Measurements from ENCODE around the gene KCNQ4.

The KCNQ4 gene

GRCh38 chr1:40820251-40820797, 36.7 kb downstream of the KCNQ4 start:
- no peak for DNase-seq (ENCODE audit: low read depth)

- DNase-seq (ENCODE audit: low read depth): no peak
Measured at GRCh38 chr1:40820911-40821693, 37.5 kb downstream of the KCNQ4 start.

GRCh38 chr1:40822890-40823289, 39.3 kb downstream of the KCNQ4 start:
- no peak for DNase-seq (ENCODE audit: low read depth)

GRCh38 chr1:40823345-40823744, 39.8 kb downstream of the KCNQ4 start:
- no peak for DNase-seq (ENCODE audit: low read depth)

- no peak for DNase-seq (ENCODE audit: low read depth)
Measured at GRCh38 chr1:40823983-40824382, 40.4 kb downstream of the KCNQ4 start.

- peak; percentile 18 for DNase-seq (ENCODE audit: low read depth)
Measured at GRCh38 chr1:40824591-40825434, 41.2 kb downstream of the KCNQ4 start.

- no peak for DNase-seq (ENCODE audit: low read depth)
Measured at GRCh38 chr1:40825435-40825788, 41.8 kb downstream of the KCNQ4 start.

GRCh38 chr1:40825996-40826395, 42.4 kb downstream of the KCNQ4 start:
- DNase-seq (ENCODE audit: low read depth): no peak

- DNase-seq (ENCODE audit: low read depth): no peak
Measured at GRCh38 chr1:40829631-40830245, 46.2 kb downstream of the KCNQ4 start.

- DNase-seq (ENCODE audit: low read depth): no peak
Measured at GRCh38 chr1:40830419-40830943, 46.9 kb downstream of the KCNQ4 start.

GRCh38 chr1:40831001-40831732, 47.6 kb downstream of the KCNQ4 start:
- no peak for DNase-seq (ENCODE audit: low read depth)

GRCh38 chr1:40833979-40834378, 50.4 kb downstream of the KCNQ4 start:
- no peak for DNase-seq (ENCODE audit: low read depth)

- no peak for DNase-seq (ENCODE audit: low read depth)
Measured at GRCh38 chr1:40834968-40835545, 51.5 kb downstream of the KCNQ4 start.

GRCh38 chr1:40836283-40836682, 52.7 kb downstream of the KCNQ4 start:
- no peak for DNase-seq (ENCODE audit: low read depth)

- DNase-seq (ENCODE audit: low read depth): no peak
Measured at GRCh38 chr1:40837601-40838000, 54.0 kb downstream of the KCNQ4 start.

- no peak for DNase-seq (ENCODE audit: low read depth)
Measured at GRCh38 chr1:40838045-40838979, 54.7 kb downstream of the KCNQ4 start.

- no peak for DNase-seq (ENCODE audit: low read depth)
Measured at GRCh38 chr1:40838980-40839942, 55.7 kb downstream of the KCNQ4 start.

GRCh38 chr1:40839943-40840335, 56.4 kb downstream of the KCNQ4 start:
- no peak for DNase-seq (ENCODE audit: low read depth)

Data from fibroblast of gingiva (primary cell).